DND-41 (cell line): Measurements from ENCODE around the gene COPG2.

Source experiments
- ATAC-seq: fragments of 200-7000 bp; cut with Tn5 transposase; 3 replicates; pipeline ENCODE4 v1.9.1; 2021; ENCODE audit warnings: low read depth; ENCODE audit not compliant: insufficient read depth
- DNase-seq: peaks from one replicate; pipeline ENCODE4 v3.0.0-alpha.2; 2020
- H2AFZ ChIP-seq: 2 replicates; pipeline ENCODE4 v1.6.0; 2012; ENCODE audit warnings: low read depth, low read length
- H3K27ac ChIP-seq: 2 replicates; pipeline ENCODE4 v1.5.1; 2012; ENCODE audit warnings: low read length, inconsistent platforms
- H3K27me3 ChIP-seq: fragments of 200-600 bp; sonication (generic); 2 replicates; pipeline ENCODE4 v1.6.0; 2012; ENCODE audit warnings: low read length, mild to moderate bottlenecking, inconsistent platforms; ENCODE audit not compliant: insufficient read depth, poor library complexity
- H3K36me3 ChIP-seq: 2 replicates; pipeline ENCODE4 v1.5.1; 2012; ENCODE audit warnings: low read length, inconsistent platforms; ENCODE audit not compliant: insufficient read depth
- H3K4me1 ChIP-seq: 2 replicates; pipeline ENCODE4 v1.5.1; 2012; ENCODE audit warnings: mild to moderate bottlenecking, low read length; ENCODE audit not compliant: insufficient read depth
- H3K4me2 ChIP-seq: 2 replicates; pipeline ENCODE4 v1.6.0; 2012; ENCODE audit warnings: mild to moderate bottlenecking, moderate library complexity, low read length, inconsistent platforms; ENCODE audit not compliant: insufficient read depth
- H3K4me3 ChIP-seq, 2 experiments: fragments of 200-600 bp in 1 of 2; shearing (Covaris generic) in 1 of 2; 2 replicates each; pipeline ENCODE4 v1.5.1; 2012 to 2016; ENCODE audit warnings: inconsistent platforms in 2 of 2, low read length in 2 of 2, mild to moderate bottlenecking in 2 of 2, low read depth in 1 of 2, moderate library complexity in 1 of 2
- H3K79me2 ChIP-seq: 2 replicates; pipeline ENCODE4 v1.6.0; 2012; ENCODE audit warnings: low read length, inconsistent platforms; ENCODE audit not compliant: insufficient read depth
- H3K9ac ChIP-seq: 2 replicates; pipeline ENCODE4 v1.6.0; 2012; ENCODE audit warnings: low read depth, mild to moderate bottlenecking, inconsistent platforms, low read length, moderate library complexity
- H3K9me3 ChIP-seq: 2 replicates; pipeline ENCODE4 v1.5.1; 2012; ENCODE audit warnings: low read length, moderate library complexity, mild to moderate bottlenecking, inconsistent platforms; ENCODE audit not compliant: insufficient read depth, severe bottlenecking
- H4K20me1 ChIP-seq: 2 replicates; pipeline ENCODE4 v1.6.0; 2012; ENCODE audit warnings: low read length; ENCODE audit not compliant: insufficient read depth
- EZH2 ChIP-seq: IDR thresholded peaks from 3 replicates; pipeline ENCODE4 v1.6.1; 2012; ENCODE audit warnings: borderline replicate concordance, low read depth, mild to moderate bottlenecking, moderate library complexity, low read length, inconsistent platforms; ENCODE audit not compliant: severe bottlenecking
- TF ChIP-seq, protein P1 (sequence below): IDR thresholded peaks from 2 replicates; pipeline ENCODE4 v1.5.1; 2012; ENCODE audit warnings: borderline replicate concordance, low read length, moderate library complexity, mild to moderate bottlenecking; ENCODE audit not compliant: poor library complexity, severe bottlenecking; ENCODE audit errors: extremely low read depth

The COPG2 gene

DNA sequence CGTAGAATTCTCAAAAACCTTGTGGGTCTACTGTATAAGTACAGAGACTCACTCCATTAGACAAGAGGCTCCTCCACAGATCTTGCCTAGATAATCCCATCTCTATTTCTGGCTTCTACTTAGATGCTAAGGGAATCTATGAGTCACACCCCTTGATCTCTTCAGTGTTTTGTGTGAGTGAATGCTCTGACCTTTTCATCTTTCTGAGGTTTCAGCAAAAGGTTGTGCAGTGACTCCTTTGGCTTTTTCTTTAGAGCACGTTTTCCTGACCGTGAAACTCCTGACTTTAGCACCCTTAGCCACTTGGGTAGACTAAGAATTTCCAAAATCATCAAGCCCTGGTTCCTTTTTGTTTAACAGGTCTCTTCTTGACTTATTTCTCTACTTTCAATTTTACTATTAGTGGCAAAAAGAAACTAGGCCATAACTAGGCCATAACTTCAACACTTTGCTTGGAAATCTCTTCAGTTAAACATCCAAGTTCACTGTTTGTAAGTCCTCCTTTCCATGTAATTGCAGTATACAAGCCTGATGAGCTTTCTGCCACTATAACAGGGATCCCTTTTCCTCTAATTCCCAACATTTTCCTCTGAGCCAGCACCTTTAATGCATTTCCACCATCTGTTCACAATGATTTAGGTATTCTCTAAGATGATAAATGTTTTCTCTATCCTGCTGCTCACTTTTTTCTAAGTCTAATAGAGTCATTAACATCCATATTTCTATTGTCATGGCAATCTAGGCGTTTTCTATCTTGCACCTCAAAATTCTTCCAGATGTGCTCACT, 19.4 kb downstream of the COPG2 start:
- no peak overlapping the region for H3K9ac ChIP-seq
- TF ChIP-seq EZH2 = no peak
- TF ChIP-seq, protein P1, sequence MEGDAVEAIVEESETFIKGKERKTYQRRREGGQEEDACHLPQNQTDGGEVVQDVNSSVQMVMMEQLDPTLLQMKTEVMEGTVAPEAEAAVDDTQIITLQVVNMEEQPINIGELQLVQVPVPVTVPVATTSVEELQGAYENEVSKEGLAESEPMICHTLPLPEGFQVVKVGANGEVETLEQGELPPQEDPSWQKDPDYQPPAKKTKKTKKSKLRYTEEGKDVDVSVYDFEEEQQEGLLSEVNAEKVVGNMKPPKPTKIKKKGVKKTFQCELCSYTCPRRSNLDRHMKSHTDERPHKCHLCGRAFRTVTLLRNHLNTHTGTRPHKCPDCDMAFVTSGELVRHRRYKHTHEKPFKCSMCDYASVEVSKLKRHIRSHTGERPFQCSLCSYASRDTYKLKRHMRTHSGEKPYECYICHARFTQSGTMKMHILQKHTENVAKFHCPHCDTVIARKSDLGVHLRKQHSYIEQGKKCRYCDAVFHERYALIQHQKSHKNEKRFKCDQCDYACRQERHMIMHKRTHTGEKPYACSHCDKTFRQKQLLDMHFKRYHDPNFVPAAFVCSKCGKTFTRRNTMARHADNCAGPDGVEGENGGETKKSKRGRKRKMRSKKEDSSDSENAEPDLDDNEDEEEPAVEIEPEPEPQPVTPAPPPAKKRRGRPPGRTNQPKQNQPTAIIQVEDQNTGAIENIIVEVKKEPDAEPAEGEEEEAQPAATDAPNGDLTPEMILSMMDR = no peak
- DNase-seq (no peak), ATAC-seq (no peak)
- no peaks in the 10 kb centered on the region for H3K27me3 ChIP-seq
- H3K36me3 ChIP-seq = peaks cover 3% of the 10 kb centered on the region; the same call in 1 of the 2 replicates
- no peak overlapping the region for H3K4me2 ChIP-seq
- no peak overlapping the region for H3K27ac ChIP-seq
- H2AFZ ChIP-seq = no peak overlapping the region
- no peaks in the 10 kb centered on the region for H3K9me3 ChIP-seq
- no peaks in the 10 kb centered on the region for H3K4me1 ChIP-seq
- H4K20me1 ChIP-seq = no peaks in the 10 kb centered on the region
- H3K4me3 ChIP-seq = no peak overlapping the region
- H3K79me2 ChIP-seq = no peaks in the 10 kb centered on the region

DNA sequence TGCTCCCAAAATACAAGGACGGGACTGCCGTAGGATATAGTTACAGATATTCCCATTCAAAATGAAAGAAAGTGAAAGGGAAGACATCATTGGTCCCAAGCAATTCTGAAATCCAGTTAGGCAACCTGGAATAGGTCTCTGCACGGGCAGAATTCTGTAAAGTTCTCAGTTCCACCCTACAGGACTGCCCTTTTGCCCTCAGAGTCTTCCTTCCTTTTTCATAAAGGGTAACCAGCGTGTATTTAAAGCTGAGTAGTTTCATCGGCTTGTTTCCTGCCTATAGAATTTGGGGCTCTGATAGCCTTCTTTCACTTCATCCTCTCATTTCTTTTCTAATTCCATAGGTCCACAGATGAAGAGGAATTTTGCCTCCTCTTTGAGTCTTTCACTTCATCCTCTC, 20.0 kb downstream of the COPG2 start:
- no peak for DNase-seq
- ATAC-seq = no peak
- H3K4me2 ChIP-seq = no peak overlapping the region

DNA sequence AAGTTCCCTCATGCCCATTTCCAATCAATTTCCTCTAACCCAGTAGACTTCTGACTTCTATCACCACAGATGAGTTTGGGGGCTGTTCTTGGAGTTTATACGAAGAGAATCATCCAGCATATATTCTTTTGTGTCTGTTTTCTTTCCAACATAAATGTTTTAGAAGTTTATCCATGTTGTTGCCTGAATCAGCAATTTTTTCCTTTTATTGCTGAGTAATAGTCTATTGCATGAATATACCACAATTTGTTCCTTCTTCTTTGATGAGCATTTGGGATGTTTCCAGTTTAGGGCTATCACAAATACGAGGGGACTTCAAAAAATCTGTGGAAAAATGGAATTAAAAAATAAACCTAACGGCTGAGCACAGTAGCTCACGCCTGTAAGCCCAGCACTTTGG, 26.2 kb downstream of the COPG2 start:
- Histone ChIP-seq H3K27me3 (no peaks in the 10 kb centered on the region), H3K4me2 (no peak overlapping the region), H3K36me3 (no peaks in the 10 kb centered on the region), H3K4me3 (no peak overlapping the region), H2AFZ (no peak overlapping the region), H4K20me1 (no peaks in the 10 kb centered on the region), H3K27ac (no peak overlapping the region), H3K79me2 (no peaks in the 10 kb centered on the region), H3K9ac (no peak overlapping the region), H3K9me3 (no peaks in the 10 kb centered on the region), H3K4me1 (no peaks in the 10 kb centered on the region)
- DNase-seq (no peak), ATAC-seq (no peak)
- TF ChIP-seq EZH2 = no peak
- TF ChIP-seq, protein P1 = no peak

More for the DNA sequence above, 20.0 kb downstream of the COPG2 start:
- H3K27ac ChIP-seq = no peak overlapping the region
- H3K4me3 ChIP-seq = no peak overlapping the region
- peaks cover 3% of the 10 kb centered on the region; the same call in 1 of the 2 replicates for H3K36me3 ChIP-seq
- no peaks in the 10 kb centered on the region for H3K9me3 ChIP-seq
- no peaks in the 10 kb centered on the region for H3K4me1 ChIP-seq
- no peaks in the 10 kb centered on the region for H4K20me1 ChIP-seq
- H3K27me3 ChIP-seq = no peaks in the 10 kb centered on the region
- no peak overlapping the region for H2AFZ ChIP-seq
- H3K9ac ChIP-seq = no peak overlapping the region
- no peaks in the 10 kb centered on the region for H3K79me2 ChIP-seq
- TF ChIP-seq EZH2 = no peak
- TF ChIP-seq, protein P1 = no peak
